GM23338 (cell line): Measurements from ENCODE around the gene CGNL1. TPM values are rescaled to one million over a fixed set of nuclear protein-coding genes. Genes with fewer than 3 reads are reported as not detected.

Experiments
- ATAC-seq: fragments of 200-7000 bp; cut with Tn5 transposase; 3 replicates; pipeline ENCODE4 v1.9.1; 2020
- DNase-seq: peaks from one replicate; pipeline ENCODE4 v3.0.0-alpha.2; 2015; ENCODE audit warnings: low spot score
- H2AFZ ChIP-seq: fragments of 200-600 bp; sonication (generic); 2 replicates; pipeline ENCODE4 v1.8.0; 2016; ENCODE audit warnings: antibody characterized with exemption, mild to moderate bottlenecking, moderate library complexity
- H3F3A ChIP-seq: fragments of 200-600 bp; sonication (generic); replicated peaks from 2 replicates; pipeline ENCODE4 v1.8.0; 2017; ENCODE audit warnings: antibody characterized with exemption, mixed run types, low read depth
- H3K27ac ChIP-seq: fragments of 200-600 bp; sonication (generic); 2 replicates; pipeline ENCODE4 v1.6.1; 2016; ENCODE audit warnings: low read depth
- H3K27me3 ChIP-seq: fragments of 200-600 bp; sonication (generic); 2 replicates; pipeline ENCODE4 v1.8.0; 2016; ENCODE audit warnings: mild to moderate bottlenecking, mixed run types, moderate library complexity; ENCODE audit not compliant: insufficient read depth
- H3K36me3 ChIP-seq: fragments of 200-600 bp; sonication (generic); 2 replicates; pipeline ENCODE4 v1.8.0; 2016; ENCODE audit warnings: mild to moderate bottlenecking; ENCODE audit not compliant: insufficient read depth
- H3K4me1 ChIP-seq: fragments of 200-600 bp; sonication (generic); 2 replicates; pipeline ENCODE4 v1.8.0; 2016; ENCODE audit warnings: mild to moderate bottlenecking, moderate library complexity; ENCODE audit not compliant: insufficient read depth
- H3K4me2 ChIP-seq: fragments of 200-600 bp; sonication (generic); 2 replicates; pipeline ENCODE4 v1.7.1; 2017; ENCODE audit warnings: mixed run types
- H3K4me3 ChIP-seq: fragments of 200-600 bp; sonication (generic); 2 replicates; pipeline ENCODE4 v1.6.1; 2016; ENCODE audit warnings: mixed run types
- H3K79me2 ChIP-seq: fragments of 200-600 bp; sonication (generic); replicated peaks from 2 replicates; pipeline ENCODE4 v1.8.0; 2017; ENCODE audit warnings: mild to moderate bottlenecking; ENCODE audit not compliant: insufficient read depth
- H3K9me2 ChIP-seq: fragments of 200-600 bp; sonication (generic); 2 replicates; pipeline ENCODE4 v1.8.0; 2017; ENCODE audit not compliant: insufficient read depth
- H4K20me1 ChIP-seq: fragments of 200-600 bp; sonication (generic); replicated peaks from 2 replicates; pipeline ENCODE4 v1.8.0; 2017; ENCODE audit warnings: mild to moderate bottlenecking; ENCODE audit not compliant: insufficient read depth
- H3K27ac Mint-ChIP-seq: 2 replicates; pipeline ENCODE4 v1.8.0; 2020; ENCODE audit warnings: inconsistent platforms, mild to moderate bottlenecking, moderate library complexity, mixed read lengths
- H3K27me3 Mint-ChIP-seq: 3 replicates; pipeline ENCODE4 v1.8.0; 2022; ENCODE audit warnings: low read depth, mild to moderate bottlenecking, moderate library complexity, mixed read lengths, inconsistent platforms; ENCODE audit not compliant: insufficient read depth, poor library complexity
- H3K36me3 Mint-ChIP-seq: 3 replicates; pipeline ENCODE4 v1.8.0; 2021; ENCODE audit warnings: low read depth, mild to moderate bottlenecking, inconsistent platforms, moderate library complexity, mixed read lengths
- H3K4me1 Mint-ChIP-seq: 3 replicates; pipeline ENCODE4 v1.8.0; 2020; ENCODE audit warnings: mild to moderate bottlenecking, inconsistent platforms, mixed read lengths
- H3K4me3 Mint-ChIP-seq: 3 replicates; pipeline ENCODE4 v1.8.0; 2021; ENCODE audit warnings: moderate library complexity, mild to moderate bottlenecking, inconsistent platforms, mixed read lengths
- H3K9me3 Mint-ChIP-seq: 3 replicates; pipeline ENCODE4 v1.8.0; 2020; ENCODE audit warnings: moderate library complexity, mild to moderate bottlenecking, inconsistent platforms, mixed read lengths
- CREB1 ChIP-seq: fragments of 250-450 bp; sonication (Bioruptor Pico); IDR thresholded peaks from 2 replicates; pipeline ENCODE4 v1.5.0; 2020; ENCODE audit warnings: low read depth, mild to moderate bottlenecking, moderate library complexity
- CTCF ChIP-seq, 2 experiments: fragments of 200-600 bp in 1 of 2; sonication (generic) in 1 of 2; conservative IDR thresholded peaks; 2 replicates each; pipeline versions ENCODE4 v1.5.1 to v1.6.1; 2016 to 2017; ENCODE audit warnings: antibody characterized with exemption in 2 of 2, low read depth in 2 of 2, mild to moderate bottlenecking in 2 of 2, moderate library complexity in 1 of 2
- ETS1 ChIP-seq: IDR thresholded peaks from 2 replicates; pipeline ENCODE4 v1.6.1; 2016; ENCODE audit warnings: antibody characterized with exemption
- EZH2 ChIP-seq: fragments of 200-600 bp; sonication (generic); IDR thresholded peaks from one replicate; pipeline ENCODE4 v1.8.0; 2017; ENCODE audit warnings: antibody characterized with exemption, mild to moderate bottlenecking, low read depth; ENCODE audit not compliant: unreplicated experiment
- EZH2phosphoT487 ChIP-seq: fragments of 200-600 bp; sonication (generic); IDR thresholded peaks from one replicate; pipeline ENCODE4 v1.8.1; 2018; ENCODE audit warnings: antibody characterized with exemption; ENCODE audit not compliant: unreplicated experiment
- JUNB ChIP-seq: IDR thresholded peaks from one replicate; pipeline ENCODE4 v1.6.1; 2016; ENCODE audit warnings: antibody characterized with exemption; ENCODE audit not compliant: unreplicated experiment
- NANOG ChIP-seq: IDR thresholded peaks from 2 replicates; pipeline ENCODE4 v1.6.1; 2016; ENCODE audit warnings: antibody characterized with exemption, borderline replicate concordance
- POLR2AphosphoS5 ChIP-seq: IDR thresholded peaks from 2 replicates; pipeline ENCODE4 v1.6.1; 2016; ENCODE audit warnings: antibody characterized with exemption, low read depth
- REST ChIP-seq: IDR thresholded peaks from one replicate; pipeline ENCODE4 v1.6.1; 2018; ENCODE audit warnings: antibody characterized with exemption; ENCODE audit not compliant: unreplicated experiment
- STAT1 ChIP-seq: IDR thresholded peaks from one replicate; pipeline ENCODE4 v1.6.1; 2016; ENCODE audit warnings: antibody characterized with exemption; ENCODE audit not compliant: unreplicated experiment
- ZNF114 ChIP-seq: fragments of 250-450 bp; sonication (Bioruptor Pico); IDR thresholded peaks from 2 replicates; pipeline ENCODE4 v1.5.0; 2020; ENCODE audit warnings: mild to moderate bottlenecking, moderate library complexity
- ZNF331 ChIP-seq: fragments of 250-450 bp; sonication (Bioruptor Pico); IDR thresholded peaks from 2 replicates; pipeline ENCODE4 v1.5.0; 2020; ENCODE audit warnings: low read depth, mild to moderate bottlenecking, moderate library complexity
- ZNF462 ChIP-seq: fragments of 250-450 bp; sonication (Bioruptor Pico); IDR thresholded peaks from 2 replicates; pipeline ENCODE4 v1.5.0; 2020; ENCODE audit warnings: mild to moderate bottlenecking, moderate library complexity
- polyA plus RNA-seq: library from polyadenylated mRNA; unstranded; fragments of >200 nt; fragmentation: Nextera tagmentation; extraction: Ambion mirVana; gene quantifications from 2 replicates; pipeline ENCODE4 v1.2.1, GENCODE V29; 2016
- total RNA-seq: library from RNA; depleted of rRNA; stranded (reverse); fragments of >200 nt; shearing (Covaris generic); gene quantifications from 2 replicates; pipeline ENCODE4 v1.2.3, GENCODE V29; 2014

Gene CGNL1
- total and polyA plus RNA-seq, 2 experiments from 2014 or later: 20.0 to 57.8 TPM

GRCh38 chr15:57528940-57529565 is 152.7 kb downstream of the CGNL1 start:
- peaks cover 6% of the 10 kb centered on the region; the same call in 1 of the 2 replicates for H3K4me1 ChIP-seq
- no peaks in the 10 kb centered on the region for H3K27me3 Mint-ChIP-seq
- peaks cover 38% of the 10 kb centered on the region for H3K36me3 ChIP-seq
- DNase-seq: no peak
- H3K9me3 Mint-ChIP-seq: no peaks in the 10 kb centered on the region
- no peak overlapping the region for H3K4me2 ChIP-seq
- no peak overlapping the region for H3K27ac ChIP-seq
- H3K27ac Mint-ChIP-seq: no peak overlapping the region
- no peaks in the 10 kb centered on the region for H3K27me3 ChIP-seq
- H3K79me2 ChIP-seq: no peaks in the 10 kb centered on the region
- no peak overlapping the region for H3K4me3 ChIP-seq
- no peak overlapping the region for H2AFZ ChIP-seq
- peaks cover 9% of the 10 kb centered on the region for H4K20me1 ChIP-seq
- H3K9me2 ChIP-seq: no peaks in the 10 kb centered on the region
- H3K36me3 Mint-ChIP-seq: peaks cover 44% of the 10 kb centered on the region
- TF ChIP-seq ZNF462 (CRISPR knock-in tag) (no peak), REST (no peak), EZH2 (no peak), ZNF331 (CRISPR knock-in tag) (no peak), CREB1 (CRISPR knock-in tag) (no peak), EZH2phosphoT487 (no peak), JUNB (no peak), STAT1 (no peak), ZNF114 (CRISPR knock-in tag) (no peak), NANOG (no peak), ETS1 (no peak), POLR2AphosphoS5 (no peak), CTCF (conservative IDR thresholded peaks at IDR 0.05; ENCODE audit: low read depth in 2 of 2) (no peak)
- no peak for ATAC-seq
- H3F3A ChIP-seq: peaks cover 17% of the 10 kb centered on the region; the same call in 1 of the 2 replicates
- H3K4me1 Mint-ChIP-seq: peaks cover 16% of the 10 kb centered on the region
- H3K4me3 Mint-ChIP-seq: no peak overlapping the region
